K562 (cell line): ENCODE measurements around the gene NADK. TPM values are rescaled to one million over a fixed set of nuclear protein-coding genes. Genes with fewer than 3 reads are reported as not detected.

Experiments used
- ATAC-seq: fragments of 200-7000 bp; cut with Tn5 transposase; 3 replicates; pipeline ENCODE4 v1.9.1; 2020; ENCODE audit warnings: moderate library complexity
- BruUV-seq: library from RNA; stranded (reverse); fragments of 400-500 nt; replicated peaks from 2 replicates; lab custom pipeline; 2021; lab: Mats Ljungman, UMichigan
- CTCF ChIA-PET: fragments of 300-600 bp; formaldehyde crosslinking; extraction: SDS; loops from one replicate; lab custom pipeline; 2021; ENCODE audit warnings: low intra/inter-chr PET ratio; lab: Yijun Ruan, JAX
- POLR2A ChIA-PET: fragments of 300-600, 350-650 bp; sonication (Branson Sonifier 250); formaldehyde crosslinking; extraction: SDS; loops from one replicate; lab custom pipeline; 2021; ENCODE audit warnings: antibody characterized with exemption, inconsistent platforms; lab: Yijun Ruan, JAX
- DNase-seq, 4 experiments: peaks; one replicate each; pipeline versions ENCODE4 v3.0.0 to v3.0.0-alpha.2; 2011 to 2018; ENCODE audit warnings: low spot score in 3 of 4, mixed read lengths in 3 of 4; ENCODE audit errors: extremely low read depth in 1 of 4
- FAIRE-seq: peaks from 2 replicates; lab custom pipeline; 2011; peaks lifted over from hg19 to GRCh38; lab: Jason Lieb, UNC
- H2AFZ ChIP-seq: 2 replicates; pipeline ENCODE4 v1.6.0; 2011; ENCODE audit warnings: low read depth, low read length, control low read depth, inconsistent platforms
- H3K27ac ChIP-seq: fragments of 200-600 bp; 3 replicates; pipeline ENCODE4 v1.8.0; 2011; ENCODE audit warnings: low read depth, mild to moderate bottlenecking, control low read depth, inconsistent platforms, low read length, moderate library complexity, mixed read lengths; ENCODE audit errors: extremely low read depth
- H3K27me3 ChIP-seq, 2 experiments: fragments of 300-600 bp in 1 of 2; 2 replicates in 1 of 2; 3 replicates in 1 of 2; pipeline versions ENCODE4 v1.6.0 to v1.8.0; 2011; ENCODE audit warnings: inconsistent platforms in 2 of 2, low read length in 2 of 2, mild to moderate bottlenecking in 1 of 2, mixed read lengths in 1 of 2, moderate library complexity in 1 of 2; ENCODE audit not compliant: control insufficient read depth in 2 of 2, insufficient read depth in 2 of 2
- H3K36me3 ChIP-seq: fragments of 300-600 bp; 3 replicates; pipeline ENCODE4 v1.8.0; 2011; ENCODE audit warnings: mild to moderate bottlenecking, low read length, inconsistent platforms; ENCODE audit not compliant: control insufficient read depth, insufficient read depth
- H3K4me1 ChIP-seq, 2 experiments: fragments of 200-600 bp in 1 of 2; replicated peaks in 1 of 2; 2 replicates in 1 of 2; 3 replicates in 1 of 2; pipeline versions ENCODE4 v1.5.1 to v1.8.0; 2011; ENCODE audit warnings: inconsistent platforms in 2 of 2, low read length in 2 of 2, mild to moderate bottlenecking in 1 of 2, mixed read lengths in 1 of 2, moderate library complexity in 1 of 2; ENCODE audit not compliant: control insufficient read depth in 2 of 2, insufficient read depth in 2 of 2
- H3K4me2 ChIP-seq: 2 replicates; pipeline ENCODE4 v1.6.1; 2011; ENCODE audit warnings: low read length, control low read depth, inconsistent platforms, mixed read lengths; ENCODE audit not compliant: insufficient read depth
- H3K4me3 ChIP-seq: fragments of 200-600 bp; sonication (generic), shearing (Covaris generic); 2 replicates; pipeline ENCODE4 v1.5.1; 2016; ENCODE audit warnings: control low read depth, inconsistent platforms
- H3K79me2 ChIP-seq: fragments of 200-600 bp; 3 replicates; pipeline ENCODE4 v1.8.0; 2011; ENCODE audit warnings: low read length, inconsistent platforms; ENCODE audit not compliant: control insufficient read depth, insufficient read depth
- H3K9ac ChIP-seq, 2 experiments: 2 replicates each; pipeline versions ENCODE4 v1.6.0 to v1.6.1; 2011; ENCODE audit warnings: low read depth in 2 of 2, low read length in 2 of 2, control low read depth in 1 of 2, inconsistent platforms in 1 of 2, mild to moderate bottlenecking in 1 of 2, mixed read lengths in 1 of 2; ENCODE audit not compliant: insufficient read depth in 1 of 2
- H3K9me1 ChIP-seq: one replicate; pipeline ENCODE4 v1.6.0; 2011; ENCODE audit warnings: inconsistent platforms, mild to moderate bottlenecking, low read length, moderate library complexity; ENCODE audit not compliant: control insufficient read depth, insufficient read depth
- H3K9me3 ChIP-seq: replicated peaks from 2 replicates; pipeline ENCODE4 v1.5.1; 2011; ENCODE audit warnings: low read depth, low read length, inconsistent platforms; ENCODE audit not compliant: control insufficient read depth, insufficient read depth
- H4K20me1 ChIP-seq: replicated peaks from 2 replicates; pipeline ENCODE4 v1.6.1; 2011; ENCODE audit warnings: low read length, inconsistent platforms, mixed read lengths; ENCODE audit not compliant: control insufficient read depth, insufficient read depth
- ASH1L ChIP-seq: fragments of 450-650 bp; IDR thresholded peaks from 2 replicates; pipeline ENCODE4 v1.6.1; 2018; ENCODE audit warnings: borderline replicate concordance, mild to moderate bottlenecking, low read depth; ENCODE audit not compliant: partially characterized antibody
- GTF2A2 ChIP-seq: IDR thresholded peaks from 2 replicates; pipeline ENCODE4 v1.6.1; 2016; ENCODE audit warnings: mild to moderate bottlenecking, missing genetic modification characterization, missing compliant biosample characterization
- IRF2 ChIP-seq: sonication (generic); formaldehyde crosslinking; IDR thresholded peaks from 2 replicates; pipeline ENCODE4 v1.8.1; 2022; ENCODE audit warnings: mild to moderate bottlenecking, missing genetic modification reagents
- KDM5B ChIP-seq: fragments of 200-600 bp; sonication (generic); IDR thresholded peaks from 2 replicates; pipeline ENCODE4 v1.6.1; 2012; ENCODE audit warnings: low read depth, mild to moderate bottlenecking, moderate library complexity, low read length, control low read depth, inconsistent platforms; ENCODE audit not compliant: insufficient replicate concordance
- MXI1 ChIP-seq: IDR thresholded peaks from 2 replicates; pipeline ENCODE4 v1.6.1; 2011; ENCODE audit warnings: low read depth, mild to moderate bottlenecking, improper control_type of control experiment, low read length
- NR2C1 ChIP-seq, 2 experiments: fragments of 450-650 bp; IDR thresholded peaks; 2 replicates each; pipeline ENCODE4 v1.6.1; 2017; ENCODE audit warnings: mild to moderate bottlenecking in 2 of 2, antibody characterized with exemption in 1 of 2, inconsistent platforms in 1 of 2, missing compliant biosample characterization in 1 of 2, missing genetic modification characterization in 1 of 2
- POLR2AphosphoS2 ChIP-seq: IDR thresholded peaks from 2 replicates; pipeline ENCODE4 v1.6.1; 2012; ENCODE audit warnings: low read length, improper control_type of control experiment
- SMAD4 ChIP-seq: fragments of 250-450 bp; sonication (Bioruptor Pico); conservative IDR thresholded peaks from 2 replicates; pipeline ENCODE4 v1.8.0; 2021; ENCODE audit warnings: inconsistent platforms, mild to moderate bottlenecking, moderate library complexity
- SP1 ChIP-seq: sonication (generic); formaldehyde crosslinking; IDR thresholded peaks from 2 replicates; pipeline ENCODE4 v1.8.1; 2022; ENCODE audit warnings: mild to moderate bottlenecking, missing genetic modification reagents
- ZC3H11A ChIP-seq: IDR thresholded peaks from 2 replicates; pipeline ENCODE4 v1.6.1; 2012; ENCODE audit warnings: low read depth, low read length, improper control_type of control experiment
- ZNF316 ChIP-seq: fragments of 450-650 bp; IDR thresholded peaks from 2 replicates; pipeline ENCODE4 v1.6.1; 2016
- ZNF589 ChIP-seq: fragments of 200-800 bp; sonication (Bioruptor generic); IDR thresholded peaks from 2 replicates; pipeline ENCODE4 v1.6.1; 2016; ENCODE audit warnings: low read depth, missing genetic modification characterization, missing compliant biosample characterization
- ZNF764 ChIP-seq: fragments of 250-450 bp; sonication (Bioruptor Pico); IDR thresholded peaks from 2 replicates; pipeline ENCODE4 v1.4.0; 2020; ENCODE audit warnings: low read depth, mild to moderate bottlenecking, moderate library complexity
- ZNF766 ChIP-seq: fragments of 200-800 bp; sonication (Bioruptor generic); conservative IDR thresholded peaks from 2 replicates; pipeline ENCODE4 v1.6.1; 2016; ENCODE audit warnings: missing genetic modification characterization, missing compliant biosample characterization
- WGBS: fragments of 100-300 bp; shearing (Covaris generic); methylation state at CpG from one replicate; pipeline ENCODE4 v1.1.6; 2016; ENCODE audit warnings: low coverage, mixed read lengths; ENCODE audit not compliant: insufficient coverage; ENCODE audit errors: missing lambda C conversion rate; 5-methylcytosine and 5-hydroxymethylcytosine counted together
- in situ Hi-C: fragments of 300-500 bp; cut with MboI; formaldehyde crosslinking; loops from 4 replicates; pipeline ENCODE4 v1.15.0; 2018; ENCODE audit warnings: inconsistent platforms, mixed read lengths
- intact Hi-C: fragments of 100-400 bp; cut with micrococcal nuclease; formaldehyde crosslinking; loops from 2 replicates; pipeline ENCODE4 v1.14.2; 2022
- polyA plus RNA-seq, 8 experiments: library from polyadenylated mRNA; depleted of rRNA in 4 of 8; stranded (reverse) in 5 of 8; unstranded in 3 of 8; fragments of >200 nt; fragmentation: Nextera tagmentation in 2 of 8; fragmentation: Illumina TruSeq in 1 of 8; extraction: Ambion mirVana in 2 of 8; extraction: Trizol in 1 of 8; gene quantifications; 2 replicates each; pipeline versions ENCODE4 v1.2.1 to v1.2.3, GENCODE V29; 2011 to 2014; ENCODE audit warnings: inconsistent platforms in 1 of 8, missing spikeins in 1 of 8
- total RNA-seq, 7 experiments: library from RNA; depleted of rRNA in 6 of 7; stranded (reverse); fragments of >200 nt in 6 of 7; fragmentation: Illumina TruSeq in 2 of 7; extraction: Trizol in 2 of 7; gene quantifications; 2 replicates each; pipeline versions ENCODE4 v1.2.1 to v1.2.3, GENCODE V29; 2011 to 2021; ENCODE audit warnings: low replicate concordance in 1 of 7
- TF ChIP-seq, protein P1 (sequence below): sonication (generic); formaldehyde crosslinking; IDR thresholded peaks from 2 replicates; pipeline ENCODE4 v1.8.0; 2022; ENCODE audit warnings: mild to moderate bottlenecking, missing genetic modification reagents
- TF ChIP-seq, protein P2 (sequence below): fragments of 450-650 bp; conservative IDR thresholded peaks from 2 replicates; pipeline ENCODE4 v1.6.1; 2016; ENCODE audit warnings: missing genetic modification characterization, low read depth, mild to moderate bottlenecking, control low read depth, missing compliant biosample characterization
- TF ChIP-seq, protein P3 (sequence below), 2 experiments: fragments of 450-650 bp; conservative IDR thresholded peaks; 2 replicates each; pipeline ENCODE4 v1.6.1; 2017; ENCODE audit warnings: mild to moderate bottlenecking in 2 of 2, moderate library complexity in 2 of 2

The NADK gene
- total and polyA plus RNA-seq, 9 of the 15 experiments (the other 6 are each of a cell fraction or from before 2014, with no cell fraction given): 1.5 to 135 (median 75.1) TPM

DNA sequence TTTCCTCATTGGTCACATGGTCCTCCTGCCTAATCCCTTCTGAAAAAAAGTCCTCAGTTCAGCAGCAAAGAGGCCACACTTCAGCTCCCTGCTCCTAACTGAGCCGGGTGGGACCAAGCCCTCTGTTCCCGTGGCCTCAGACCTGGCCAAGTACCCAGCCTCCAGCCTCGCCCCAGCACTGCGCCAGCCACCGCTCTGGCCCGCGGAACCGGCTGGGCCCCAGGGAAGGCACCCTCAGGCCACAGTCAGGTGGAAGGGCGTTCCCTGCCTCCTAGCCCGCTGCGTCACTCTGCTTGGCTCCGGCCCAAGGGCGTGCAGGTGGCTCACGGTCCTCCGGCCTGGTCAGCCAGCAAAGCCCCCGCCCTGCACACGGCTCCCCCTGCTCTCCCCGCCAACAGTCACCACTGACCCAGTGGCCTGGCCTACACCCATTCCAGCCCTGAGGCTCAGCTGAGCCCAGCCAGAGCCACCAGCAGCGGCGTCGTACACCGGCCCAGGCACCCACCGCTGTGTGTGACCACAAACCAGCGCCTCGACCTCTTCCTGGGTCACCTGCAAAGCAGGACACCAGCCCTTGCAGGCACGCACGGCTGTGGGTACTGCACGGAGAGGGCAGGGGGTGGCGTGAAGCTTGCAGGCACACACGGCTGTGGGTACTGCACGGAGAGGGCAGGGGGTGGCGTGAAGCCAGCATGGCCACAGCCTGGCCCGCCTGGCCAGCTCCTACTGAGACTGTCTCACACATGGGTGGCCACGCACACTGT is 19.4 kb downstream of the NADK start:
- in situ Hi-C loops (no loop called here), intact Hi-C loops (loop anchor here (2.0 kb wide), 1 partner anchor 20 kb away; the partner anchor contains the start of gene NADK)
- Histone ChIP-seq H3K27ac (peak overlapping the region; percentile 87), H3K79me2 (peaks cover 52% of the 10 kb centered on the region), H3K4me2 (peak overlapping the region; percentile 71), H3K4me1 (peaks cover 16 to 55% of the 10 kb centered on the region in 2 experiments), H3K9me3 (no peaks in the 10 kb centered on the region), H3K4me3 (no peak overlapping the region), H3K36me3 (peaks cover 96% of the 10 kb centered on the region), H3K9me1 (peaks cover 9% of the 10 kb centered on the region), H3K9ac (peak overlapping the region; percentile 65 to 86), H3K27me3 (no peaks in the 10 kb centered on the region), H2AFZ (peak overlapping the region; percentile 60), H4K20me1 (0 out of 2 replicates have a peak, but pooled peaks cover 5% of the 10 kb centered on the region)
- ChIA-PET POLR2A (interaction anchor here (0.5 to 2.1 kb wide), 11 partner anchors 10 to 389 kb away, joined by 3 to 11 read pairs (median 3); partner anchors contain the start of gene MIB2), CTCF (no interaction called here)
- peak; percentile 97 for ATAC-seq
- no TSS peak for BruUV-seq
- 18% methylated on average over 34 of the region's 34 CpGs for WGBS
- DNase-seq: peak; percentile 88 to 98 (median 92)
- peak; percentile 100 for FAIRE-seq
- TF ChIP-seq NR2C1 (IDR thresholded peaks at IDR 0.05) (no peak; the same call in 1 of the 2 replicates), NR2C1 (tag; IDR thresholded peaks at IDR 0.05) (0 out of 2 replicates have a peak, but pooled peaks have one; percentile 8), ZNF766 (0 out of 2 replicates have a peak, but pooled peaks have one; percentile 35), SMAD4 (peak; percentile 89), KDM5B (peak; percentile 63), GTF2A2 (tag) (no peak), ZNF316 (peak; percentile 95), ZNF764 (CRISPR knock-in tag) (no peak), ASH1L (no peak), SP1 (CRISPR knock-in tag) (peak; percentile 83), ZNF589 (no peak), ZC3H11A (no peak), IRF2 (CRISPR knock-in tag) (peak; percentile 26; the same call in 1 of the 2 replicates), MXI1 (0 out of 2 replicates have a peak, but pooled peaks have one; percentile 55), POLR2AphosphoS2 (no peak; the same call in 1 of the 2 replicates)
- TF ChIP-seq, protein P1, sequence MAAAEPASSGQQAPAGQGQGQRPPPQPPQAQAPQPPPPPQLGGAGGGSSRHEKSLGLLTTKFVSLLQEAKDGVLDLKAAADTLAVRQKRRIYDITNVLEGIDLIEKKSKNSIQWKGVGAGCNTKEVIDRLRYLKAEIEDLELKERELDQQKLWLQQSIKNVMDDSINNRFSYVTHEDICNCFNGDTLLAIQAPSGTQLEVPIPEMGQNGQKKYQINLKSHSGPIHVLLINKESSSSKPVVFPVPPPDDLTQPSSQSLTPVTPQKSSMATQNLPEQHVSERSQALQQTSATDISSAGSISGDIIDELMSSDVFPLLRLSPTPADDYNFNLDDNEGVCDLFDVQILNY: 0 out of 2 replicates have a peak, but pooled peaks have one; percentile 27
- TF ChIP-seq, protein P2, sequence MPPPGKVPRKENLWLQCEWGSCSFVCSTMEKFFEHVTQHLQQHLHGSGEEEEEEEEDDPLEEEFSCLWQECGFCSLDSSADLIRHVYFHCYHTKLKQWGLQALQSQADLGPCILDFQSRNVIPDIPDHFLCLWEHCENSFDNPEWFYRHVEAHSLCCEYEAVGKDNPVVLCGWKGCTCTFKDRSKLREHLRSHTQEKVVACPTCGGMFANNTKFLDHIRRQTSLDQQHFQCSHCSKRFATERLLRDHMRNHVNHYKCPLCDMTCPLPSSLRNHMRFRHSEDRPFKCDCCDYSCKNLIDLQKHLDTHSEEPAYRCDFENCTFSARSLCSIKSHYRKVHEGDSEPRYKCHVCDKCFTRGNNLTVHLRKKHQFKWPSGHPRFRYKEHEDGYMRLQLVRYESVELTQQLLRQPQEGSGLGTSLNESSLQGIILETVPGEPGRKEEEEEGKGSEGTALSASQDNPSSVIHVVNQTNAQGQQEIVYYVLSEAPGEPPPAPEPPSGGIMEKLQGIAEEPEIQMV (tag): no peak; the same call in 1 of the 2 replicates
- TF ChIP-seq, protein P3, sequence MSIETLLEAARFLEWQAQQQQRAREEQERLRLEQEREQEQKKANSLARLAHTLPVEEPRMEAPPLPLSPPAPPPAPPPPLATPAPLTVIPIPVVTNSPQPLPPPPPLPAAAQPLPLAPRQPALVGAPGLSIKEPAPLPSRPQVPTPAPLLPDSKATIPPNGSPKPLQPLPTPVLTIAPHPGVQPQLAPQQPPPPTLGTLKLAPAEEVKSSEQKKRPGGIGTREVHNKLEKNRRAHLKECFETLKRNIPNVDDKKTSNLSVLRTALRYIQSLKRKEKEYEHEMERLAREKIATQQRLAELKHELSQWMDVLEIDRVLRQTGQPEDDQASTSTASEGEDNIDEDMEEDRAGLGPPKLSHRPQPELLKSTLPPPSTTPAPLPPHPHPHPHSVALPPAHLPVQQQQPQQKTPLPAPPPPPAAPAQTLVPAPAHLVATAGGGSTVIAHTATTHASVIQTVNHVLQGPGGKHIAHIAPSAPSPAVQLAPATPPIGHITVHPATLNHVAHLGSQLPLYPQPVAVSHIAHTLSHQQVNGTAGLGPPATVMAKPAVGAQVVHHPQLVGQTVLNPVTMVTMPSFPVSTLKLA (conservative IDR thresholded peaks at IDR 0.05): peak; percentile 71 to 92
